ENCODE results near the gene BAK1. TPM values are rescaled to one million over a fixed set of nuclear protein-coding genes. Genes with fewer than 3 reads are reported as not detected.

The BAK1 gene
- polyA plus RNA-seq, 1 experiment: 24.5 TPM

DNA sequence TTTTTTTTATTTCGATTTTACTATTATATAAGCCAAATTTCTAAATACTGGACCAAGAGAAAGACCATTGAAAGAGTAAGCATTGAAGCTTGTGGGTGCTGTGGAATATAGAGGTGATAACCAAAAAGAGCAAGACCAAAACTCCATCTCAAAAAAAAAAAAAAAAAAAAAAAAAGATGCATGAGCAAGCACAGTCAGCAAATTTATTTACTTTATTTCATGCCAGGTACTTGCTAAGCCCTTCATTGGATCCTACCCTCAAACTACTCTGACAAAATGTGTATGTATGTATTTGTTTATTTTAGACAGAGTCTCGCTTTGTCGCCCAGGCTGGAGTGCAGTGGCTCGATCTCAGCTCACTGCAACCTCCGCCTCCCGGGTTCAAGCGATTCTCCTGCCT, 27.8 kb downstream of the BAK1 start:
- ChIA-PET CTCF (no interaction called here), POLR2A (no interaction called here)
- DNase-seq (ENCODE audit: low read depth): no peak
- Histone ChIP-seq H3K4me3 (ENCODE audit: low read depth, low read length) (no peak overlapping the region), H3K36me3 (ENCODE audit: control insufficient read depth, insufficient read depth, low read length) (no peaks in the 10 kb centered on the region), H3K27me3 (ENCODE audit: control insufficient read depth, insufficient read depth, low read length) (no peaks in the 10 kb centered on the region)
- TF ChIP-seq, protein P1, sequence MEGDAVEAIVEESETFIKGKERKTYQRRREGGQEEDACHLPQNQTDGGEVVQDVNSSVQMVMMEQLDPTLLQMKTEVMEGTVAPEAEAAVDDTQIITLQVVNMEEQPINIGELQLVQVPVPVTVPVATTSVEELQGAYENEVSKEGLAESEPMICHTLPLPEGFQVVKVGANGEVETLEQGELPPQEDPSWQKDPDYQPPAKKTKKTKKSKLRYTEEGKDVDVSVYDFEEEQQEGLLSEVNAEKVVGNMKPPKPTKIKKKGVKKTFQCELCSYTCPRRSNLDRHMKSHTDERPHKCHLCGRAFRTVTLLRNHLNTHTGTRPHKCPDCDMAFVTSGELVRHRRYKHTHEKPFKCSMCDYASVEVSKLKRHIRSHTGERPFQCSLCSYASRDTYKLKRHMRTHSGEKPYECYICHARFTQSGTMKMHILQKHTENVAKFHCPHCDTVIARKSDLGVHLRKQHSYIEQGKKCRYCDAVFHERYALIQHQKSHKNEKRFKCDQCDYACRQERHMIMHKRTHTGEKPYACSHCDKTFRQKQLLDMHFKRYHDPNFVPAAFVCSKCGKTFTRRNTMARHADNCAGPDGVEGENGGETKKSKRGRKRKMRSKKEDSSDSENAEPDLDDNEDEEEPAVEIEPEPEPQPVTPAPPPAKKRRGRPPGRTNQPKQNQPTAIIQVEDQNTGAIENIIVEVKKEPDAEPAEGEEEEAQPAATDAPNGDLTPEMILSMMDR (IDR thresholded peaks at IDR 0.05; ENCODE audit: insufficient read depth, low read depth, low read length): no peak

DNA sequence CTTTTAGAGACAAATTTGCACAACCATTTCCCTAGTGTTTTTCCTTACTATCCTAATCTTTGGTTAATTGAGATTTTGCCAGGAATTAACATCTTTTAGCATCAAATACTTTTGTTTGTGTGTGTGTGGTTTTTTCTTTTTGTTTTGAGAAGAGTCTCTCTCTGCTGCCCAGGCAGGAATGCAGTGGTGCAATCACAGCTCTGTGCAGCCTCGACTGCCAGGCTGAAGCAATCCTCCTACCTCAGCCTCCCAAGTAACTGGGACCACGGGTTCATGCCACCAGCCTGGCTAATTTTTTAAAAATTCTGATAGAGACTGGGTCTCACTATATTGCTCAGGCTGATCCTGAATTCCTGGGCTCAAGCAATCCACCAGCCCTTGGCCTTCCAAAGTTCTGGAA, 28.5 kb downstream of the BAK1 start:
- Histone ChIP-seq H3K36me3 (ENCODE audit: control insufficient read depth, insufficient read depth, low read length) (no peaks in the 10 kb centered on the region), H3K27me3 (ENCODE audit: control insufficient read depth, insufficient read depth, low read length) (no peaks in the 10 kb centered on the region), H3K4me3 (ENCODE audit: low read depth, low read length) (no peak overlapping the region)
- CTCF ChIA-PET: no interaction called here
- POLR2A ChIA-PET: no interaction called here
- no peak for DNase-seq (ENCODE audit: low read depth)
- TF ChIP-seq, protein P1 (IDR thresholded peaks at IDR 0.05; ENCODE audit: insufficient read depth, low read depth, low read length): no peak

DNA sequence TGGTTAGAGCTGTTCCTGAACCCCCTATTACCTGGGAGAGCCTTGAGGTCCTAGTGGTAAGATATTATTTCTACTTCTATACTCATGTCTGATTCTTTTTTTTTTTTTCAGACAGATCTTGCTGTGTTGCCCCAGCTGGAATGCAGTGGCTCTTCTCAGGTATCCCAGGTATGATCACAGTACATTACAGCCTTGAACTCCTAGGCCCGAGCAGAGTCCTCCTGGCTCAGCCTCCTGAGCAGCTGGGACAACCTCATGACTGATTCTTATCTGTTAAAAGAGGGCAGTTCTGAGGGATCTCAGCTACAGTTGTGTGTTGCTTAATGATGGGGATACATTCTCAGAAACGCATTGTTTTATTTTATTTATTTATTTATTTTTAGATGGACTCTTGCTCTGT, 30.2 kb downstream of the BAK1 start:
- DNase-seq (ENCODE audit: low read depth): no peak
- no peaks in the 10 kb centered on the region; the same call in 1 of the 2 replicates for H3K27me3 ChIP-seq (ENCODE audit: control insufficient read depth, insufficient read depth, low read length)
- H3K4me3 ChIP-seq (ENCODE audit: low read depth, low read length): no peak overlapping the region
- ChIA-PET CTCF (interaction anchor here (0.9 kb wide), 1 partner anchor 14 kb away, joined by 4 read pairs; no protein-coding TSS in a partner anchor), POLR2A (interaction anchor here (0.7 kb wide), 1 partner anchor 17 kb away, joined by 24 read pairs; no protein-coding TSS in a partner anchor)
- no peaks in the 10 kb centered on the region for H3K36me3 ChIP-seq (ENCODE audit: control insufficient read depth, insufficient read depth, low read length)
- TF ChIP-seq, protein P1 (IDR thresholded peaks at IDR 0.05; ENCODE audit: insufficient read depth, low read depth, low read length): no peak

DNA sequence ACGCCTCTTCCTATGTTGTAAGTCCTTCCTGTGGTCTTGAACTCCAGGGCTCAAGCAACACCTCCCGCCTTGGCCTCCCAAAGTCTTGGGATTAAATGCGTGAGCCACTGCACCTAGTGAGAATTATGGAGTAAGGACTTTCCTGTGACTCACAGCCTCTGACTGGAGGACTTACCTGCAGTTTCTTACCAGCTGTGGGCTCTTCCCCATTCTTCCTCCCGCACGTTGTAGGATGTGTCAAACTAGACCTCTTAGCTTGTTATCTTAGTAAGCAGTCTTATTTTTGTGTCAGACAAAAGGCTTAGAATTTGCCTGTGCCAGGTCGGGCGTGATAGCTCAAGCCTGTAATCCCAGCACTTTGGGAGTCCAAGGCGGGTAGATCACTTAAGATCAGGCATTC, 30.9 kb downstream of the BAK1 start:
- POLR2A ChIA-PET: no interaction called here

DNA sequence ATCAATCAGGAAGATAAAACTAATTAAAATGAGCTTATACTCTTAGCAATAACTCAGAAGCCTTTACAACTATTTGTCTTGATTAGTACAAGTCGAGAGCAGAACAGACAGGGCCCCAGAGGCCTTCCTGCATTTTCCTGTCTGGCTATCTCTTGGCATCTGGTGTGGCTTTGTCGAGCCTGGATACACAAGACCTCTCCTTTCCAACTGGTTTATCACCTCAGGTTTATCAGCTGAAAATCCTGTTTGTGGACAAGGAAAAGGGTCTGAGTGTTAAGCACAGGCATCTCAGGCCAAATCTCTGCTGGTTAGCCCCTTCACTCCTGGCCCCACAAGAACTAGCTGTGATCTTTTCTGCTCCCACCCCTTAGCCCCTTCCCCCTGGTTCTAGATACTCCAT, 32.6 kb downstream of the BAK1 start:
- no peak for DNase-seq (ENCODE audit: low read depth)
- ChIA-PET CTCF (interaction anchor here (0.6 to 1.7 kb wide), 2 partner anchors 7 to 163 kb away, joined by 3 to 5 read pairs; no protein-coding TSS in a partner anchor), POLR2A (no interaction called here)
- Histone ChIP-seq H3K4me3 (ENCODE audit: low read depth, low read length) (no peak overlapping the region), H3K27me3 (ENCODE audit: control insufficient read depth, insufficient read depth, low read length) (no peaks in the 10 kb centered on the region; the same call in 1 of the 2 replicates), H3K36me3 (ENCODE audit: control insufficient read depth, insufficient read depth, low read length) (no peaks in the 10 kb centered on the region)
- TF ChIP-seq, protein P1 (IDR thresholded peaks at IDR 0.05; ENCODE audit: insufficient read depth, low read depth, low read length): no peak

More for the DNA sequence above, 30.9 kb downstream of the BAK1 start:
- H3K36me3 ChIP-seq (ENCODE audit: control insufficient read depth, insufficient read depth, low read length): no peaks in the 10 kb centered on the region
- DNase-seq (ENCODE audit: low read depth): no peak
- no peaks in the 10 kb centered on the region; the same call in 1 of the 2 replicates for H3K27me3 ChIP-seq (ENCODE audit: control insufficient read depth, insufficient read depth, low read length)
- CTCF ChIA-PET: interaction anchor here (0.9 kb wide), 1 partner anchor 13 kb away, joined by 4 read pairs; no protein-coding TSS in a partner anchor
- H3K4me3 ChIP-seq (ENCODE audit: low read depth, low read length): no peak overlapping the region
- TF ChIP-seq, protein P1 (IDR thresholded peaks at IDR 0.05; ENCODE audit: insufficient read depth, low read depth, low read length): no peak

Data from BJ (cell line).